ENCODE results near the gene ARAP1.

The ARAP1 gene

DNA sequence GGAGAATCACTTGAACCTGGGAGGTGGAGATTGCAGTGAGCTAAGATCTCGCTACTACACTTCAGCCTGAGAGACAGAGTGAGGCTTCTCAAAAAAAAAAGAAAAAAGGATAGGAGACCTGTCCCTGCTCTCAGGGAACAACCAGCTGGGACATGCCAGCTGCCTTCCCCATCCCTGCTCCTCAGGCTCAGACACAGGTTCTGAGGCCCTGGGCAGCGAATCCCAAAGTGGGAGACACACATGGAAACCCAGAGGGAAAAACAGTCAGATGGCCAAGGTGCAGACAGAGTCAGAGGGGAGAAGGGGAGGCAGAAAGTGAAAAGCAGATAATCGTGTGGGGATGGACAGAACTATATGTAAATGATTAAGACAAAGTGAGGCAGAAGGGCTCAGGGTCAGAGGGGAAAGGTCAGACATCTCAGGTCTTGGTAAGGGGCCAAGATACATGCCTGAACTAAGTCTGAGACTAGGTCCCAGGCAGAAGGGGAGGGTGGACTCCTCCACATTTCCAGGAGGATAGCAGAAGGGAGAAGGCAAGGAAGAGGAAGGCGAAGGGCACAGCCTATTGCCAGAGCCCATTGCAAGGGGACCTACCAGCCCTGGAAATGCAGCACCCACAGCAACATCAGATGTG, 27.4 kb upstream of the ARAP1 start:
- no peak for DNase-seq (ENCODE audit: low read depth)

GRCh38 chr11:72778535-72779494, 26.6 kb upstream of the ARAP1 start:
- DNase-seq (ENCODE audit: low read depth), result no peak

DNA sequence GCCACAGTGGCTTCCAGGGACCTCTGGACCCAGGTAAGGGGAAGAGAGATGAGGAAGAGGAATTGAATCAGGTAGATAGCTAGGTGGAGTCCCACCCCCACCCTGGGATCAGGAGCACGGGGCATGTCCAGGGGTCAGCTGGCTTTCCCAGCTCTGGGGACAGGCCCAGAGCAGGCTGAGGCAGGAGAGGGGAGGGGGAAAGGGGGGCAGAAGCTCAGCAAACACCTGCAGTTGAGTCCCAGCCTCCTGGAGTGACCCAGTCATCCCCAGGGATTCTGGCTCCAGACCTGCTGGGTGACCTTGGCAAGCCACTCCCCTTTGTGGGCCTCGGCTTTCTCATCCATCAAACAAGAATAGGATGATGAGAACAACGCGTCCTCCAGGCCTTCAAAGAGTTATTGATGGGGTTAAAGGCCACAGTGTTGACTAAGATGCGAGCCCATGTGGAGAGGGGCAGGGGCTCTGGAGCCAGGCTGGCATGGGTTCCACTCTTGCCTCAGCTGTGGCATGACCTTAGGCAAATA, 25.6 kb upstream of the ARAP1 start:
- DNase-seq (ENCODE audit: low read depth), result no peak

DNA sequence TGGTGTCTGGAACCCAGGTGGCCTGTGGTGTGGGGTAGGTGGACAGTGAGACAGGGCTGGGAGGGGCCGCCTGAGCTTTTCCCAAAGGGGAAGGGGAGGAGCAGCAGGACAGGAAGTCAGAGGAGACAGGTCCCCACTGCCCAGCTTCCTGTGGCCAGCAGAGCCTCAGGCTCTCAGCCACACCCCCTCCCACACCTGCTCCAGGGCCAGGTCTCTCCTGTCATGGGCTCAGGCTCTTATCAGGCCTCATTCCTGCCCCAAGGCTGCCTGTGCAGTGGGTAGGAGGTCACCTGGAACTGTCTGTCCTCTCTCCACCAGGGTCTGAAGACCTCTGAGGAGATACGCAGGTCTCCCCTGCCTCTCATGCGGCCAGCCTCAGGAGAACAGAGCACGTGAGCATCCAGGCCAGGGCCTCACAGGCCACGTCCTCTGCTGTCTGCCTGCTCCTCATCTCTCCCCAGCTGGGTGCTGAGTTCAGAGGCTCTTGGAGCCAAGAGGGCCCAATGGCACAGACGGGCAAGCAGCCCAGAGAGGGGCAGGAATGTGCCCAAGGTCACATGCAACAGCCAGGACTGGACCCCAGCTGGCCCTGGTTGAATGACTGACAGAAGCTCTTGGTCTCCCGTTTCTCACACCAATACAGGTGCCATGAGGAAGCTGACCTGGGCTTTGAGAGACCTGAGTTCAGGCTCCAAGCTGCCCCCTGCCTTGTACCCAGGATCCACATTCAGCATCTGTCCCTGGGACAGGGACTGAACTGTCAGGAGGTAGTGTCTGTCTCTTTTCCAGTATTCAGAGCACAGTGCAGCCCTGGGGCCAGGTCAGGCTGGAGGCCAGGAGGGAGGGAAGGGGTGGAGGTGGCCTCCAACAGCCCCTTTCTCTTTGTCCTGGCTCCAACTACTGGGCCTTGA, 24.9 kb upstream of the ARAP1 start:
- no peak for DNase-seq (ENCODE audit: low read depth)

GRCh38 chr11:72776117-72776843, 24.1 kb upstream of the ARAP1 start:
- no peak for DNase-seq (ENCODE audit: low read depth)

DNA sequence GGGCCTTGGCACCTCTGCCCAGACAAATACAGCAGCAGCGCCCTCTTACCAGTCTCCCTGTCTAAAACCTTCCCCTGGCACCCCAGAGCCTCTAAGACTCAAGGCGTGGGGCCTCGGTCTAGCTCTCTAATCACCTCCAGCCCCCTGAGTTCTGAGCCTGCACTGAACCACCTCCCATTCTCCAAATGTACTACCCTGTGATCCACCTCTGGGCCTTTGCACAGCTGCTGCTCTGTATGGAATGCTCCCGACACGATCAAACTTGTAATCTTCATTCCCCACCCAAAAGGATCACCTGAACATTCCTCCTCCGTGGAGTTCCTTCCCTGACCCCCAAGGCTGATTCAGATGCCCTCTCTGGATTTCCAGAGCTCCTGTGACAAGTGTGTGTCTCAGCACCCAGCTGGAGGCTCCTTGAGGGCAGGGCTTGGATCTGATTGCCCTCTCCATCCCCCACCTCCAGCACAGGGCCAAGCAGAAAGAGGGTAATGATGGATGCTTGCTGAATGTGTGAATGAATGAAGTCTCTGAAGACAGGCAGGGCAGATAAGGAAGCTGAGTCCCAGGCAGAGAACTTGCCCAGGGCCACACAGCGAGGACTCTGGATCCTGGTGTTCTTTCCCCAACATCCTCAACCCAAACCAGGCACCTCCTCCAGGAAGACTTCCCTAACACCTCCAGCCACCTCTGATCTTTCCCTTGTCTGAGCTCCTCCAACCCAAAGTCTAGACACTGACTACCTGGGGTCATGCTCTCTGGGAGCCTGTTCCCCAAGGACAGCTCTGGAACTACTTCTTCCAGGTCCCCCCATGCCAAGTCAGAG, 23.3 kb upstream of the ARAP1 start:
- DNase-seq (ENCODE audit: low read depth), result no peak

DNA sequence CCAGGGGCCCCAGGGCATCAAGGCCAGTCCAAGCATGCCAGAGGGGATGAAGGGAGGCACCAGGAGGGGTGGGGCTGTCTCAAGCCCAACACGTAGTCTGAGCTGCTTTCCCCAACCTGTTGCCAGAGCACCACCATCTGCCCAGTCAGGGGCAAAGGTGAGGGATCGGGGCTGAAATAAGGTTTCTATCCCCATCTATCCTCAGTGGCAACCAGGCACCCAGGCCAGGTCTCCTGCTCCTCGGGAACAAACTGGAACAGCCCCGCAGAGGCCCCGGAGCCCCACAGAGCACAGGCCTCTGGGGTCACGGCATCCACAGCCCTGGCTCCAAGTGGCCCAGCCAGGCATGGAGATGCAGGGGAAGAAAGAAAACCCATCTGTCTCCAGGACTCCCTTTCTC, 22.3 kb upstream of the ARAP1 start:
- DNase-seq (ENCODE audit: low read depth), result no peak

DNA sequence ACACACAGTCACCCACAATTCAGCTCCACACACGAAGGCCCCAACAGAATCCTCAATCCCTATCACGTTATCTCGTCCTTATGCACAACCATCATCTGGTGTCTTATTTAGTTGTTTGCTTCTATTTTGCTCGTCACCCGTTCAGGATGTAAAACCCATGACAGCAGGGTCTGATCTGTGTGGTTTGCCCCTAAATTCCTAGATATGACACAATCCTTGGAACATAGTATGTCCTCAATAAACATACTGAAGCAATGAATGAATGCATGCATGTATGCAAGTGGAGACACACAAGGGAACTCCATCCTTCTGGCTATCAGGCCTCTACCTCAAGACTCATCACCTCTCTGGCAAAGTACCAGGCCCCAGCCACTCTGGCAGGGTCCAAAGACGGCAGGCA, 21.5 kb upstream of the ARAP1 start:
- no peak for DNase-seq (ENCODE audit: low read depth)

DNA sequence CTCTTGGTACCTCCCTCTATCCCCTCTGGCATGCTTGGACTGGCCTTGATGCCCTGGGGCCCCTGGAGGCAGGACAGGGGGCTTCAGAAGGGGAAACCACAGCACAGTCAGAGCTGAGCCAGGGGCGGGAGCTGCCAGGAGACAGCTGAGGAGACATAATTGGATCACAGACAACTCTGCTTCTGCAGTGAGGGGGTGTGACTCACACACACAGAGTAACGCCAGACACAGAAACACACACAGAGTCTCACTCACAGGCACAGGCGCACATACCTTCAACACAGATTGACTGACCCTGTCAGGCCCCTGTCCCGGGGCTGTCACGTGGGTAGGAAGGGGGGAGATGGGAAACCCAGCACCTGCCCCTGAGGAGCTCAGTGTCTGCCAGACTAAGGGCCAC, 21.1 kb upstream of the ARAP1 start:
- no peak for DNase-seq (ENCODE audit: low read depth)

DNA sequence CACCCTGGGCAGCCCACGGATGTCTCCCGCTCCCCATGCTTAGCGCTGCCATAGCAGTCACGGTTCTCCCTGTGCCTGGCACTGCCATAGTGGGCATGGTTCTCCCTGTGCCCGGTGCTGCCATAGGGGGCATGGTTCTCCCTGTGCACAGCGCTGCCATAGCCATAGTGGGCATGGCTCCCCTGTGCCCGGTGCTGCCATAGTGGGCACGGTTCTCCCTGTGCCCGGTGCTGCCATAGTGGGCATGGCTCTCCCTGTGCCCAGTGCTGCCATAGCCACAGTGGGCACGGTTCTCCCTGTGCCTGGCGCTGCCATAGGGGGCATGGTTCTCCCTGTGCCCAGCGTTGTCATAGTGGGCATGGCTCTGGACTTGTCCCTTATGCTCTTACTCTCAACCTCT, 19.9 kb upstream of the ARAP1 start:
- no peak for DNase-seq (ENCODE audit: low read depth)

DNA sequence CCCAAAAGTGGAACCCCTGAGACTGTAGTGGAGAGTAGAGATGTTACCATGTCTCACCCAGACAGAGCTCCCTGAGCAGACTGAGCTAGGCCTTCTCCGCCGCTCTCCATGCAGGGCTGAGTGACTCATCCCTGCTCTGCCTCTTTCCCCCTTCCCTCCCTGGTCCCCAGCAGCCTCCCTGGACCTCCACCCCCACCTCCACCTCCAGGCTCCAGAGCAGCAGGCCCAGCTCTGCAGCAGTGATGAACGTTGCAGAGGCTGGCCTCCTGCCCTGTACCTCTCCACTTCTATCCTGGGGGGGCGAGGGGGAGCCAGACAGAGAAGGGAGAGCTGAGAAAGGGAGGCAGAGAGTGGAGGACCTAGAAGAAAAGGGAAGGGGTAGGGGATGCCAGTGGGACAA, 19.3 kb upstream of the ARAP1 start:
- DNase-seq (ENCODE audit: low read depth), result no peak

- no peak for DNase-seq (ENCODE audit: low read depth)
These were observed 18.6 kb upstream of the ARAP1 start for GRCh38 chr11:72770799-72771198.

DNA sequence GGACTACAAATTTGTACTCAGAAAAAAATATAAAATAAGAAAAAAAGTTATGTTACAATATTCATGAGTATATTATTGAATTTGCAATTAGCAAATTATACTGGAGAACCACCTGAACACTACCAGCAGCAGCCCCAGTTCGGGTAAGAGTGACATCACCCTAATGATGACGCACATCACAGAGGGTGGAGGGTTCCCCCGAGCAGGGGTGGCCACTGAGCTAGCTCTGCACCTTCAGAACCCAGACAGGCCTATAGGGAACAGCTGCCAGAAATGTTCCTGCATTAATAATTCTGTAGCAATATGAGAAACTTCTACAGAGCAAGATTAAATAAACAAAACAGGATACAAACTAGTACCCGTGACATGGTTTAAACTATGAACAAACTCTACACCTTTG, 17.5 kb upstream of the ARAP1 start:
- DNase-seq (ENCODE audit: low read depth), result no peak

DNA sequence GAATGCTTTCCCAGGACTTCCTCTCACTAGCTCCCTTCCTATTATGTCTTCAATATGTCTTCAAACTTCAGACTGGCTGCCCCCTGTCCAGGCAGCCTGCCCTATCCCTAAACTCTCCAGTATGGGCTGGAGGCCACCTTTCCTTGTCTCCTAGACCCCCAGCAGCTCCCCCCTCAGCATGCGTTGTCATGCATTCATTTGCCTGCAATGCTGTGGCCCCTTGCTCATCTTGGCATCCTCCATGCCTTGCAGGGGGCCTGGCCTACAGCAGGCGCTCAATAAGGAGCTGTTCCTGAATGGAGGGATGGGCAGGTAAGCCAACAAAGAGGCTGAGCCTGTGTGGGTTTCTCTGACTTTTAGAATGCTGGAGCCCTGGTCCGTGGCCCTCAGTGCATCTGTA, 16.4 kb upstream of the ARAP1 start:
- no peak for DNase-seq (ENCODE audit: low read depth)

GRCh38 chr11:72767203-72768062, 15.2 kb upstream of the ARAP1 start:
- DNase-seq (ENCODE audit: low read depth), result no peak

- no peak for DNase-seq (ENCODE audit: low read depth)
These were observed 14.1 kb upstream of the ARAP1 start for GRCh38 chr11:72766152-72766902.

DNA sequence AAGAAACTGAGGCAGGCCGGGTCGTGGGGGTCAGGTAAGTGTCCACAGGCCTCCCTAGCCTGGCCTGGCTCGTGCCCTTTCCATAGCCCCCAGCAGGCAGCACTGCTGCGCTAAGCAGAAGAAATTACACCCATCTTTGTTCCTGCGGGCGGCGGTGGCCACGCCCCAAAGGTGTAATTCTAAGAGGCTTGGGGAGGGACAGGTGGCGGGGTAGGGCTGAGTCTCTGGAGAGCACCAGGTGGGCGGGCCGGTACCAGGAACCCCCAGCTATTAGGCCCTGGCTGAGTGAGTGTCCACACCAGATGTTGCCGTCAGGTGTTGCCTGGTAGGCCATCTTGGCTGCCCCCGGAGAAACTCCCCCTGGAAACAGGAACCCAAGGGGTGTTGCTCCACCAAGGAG, 12.3 kb upstream of the ARAP1 start:
- no peak for DNase-seq (ENCODE audit: low read depth)

DNA sequence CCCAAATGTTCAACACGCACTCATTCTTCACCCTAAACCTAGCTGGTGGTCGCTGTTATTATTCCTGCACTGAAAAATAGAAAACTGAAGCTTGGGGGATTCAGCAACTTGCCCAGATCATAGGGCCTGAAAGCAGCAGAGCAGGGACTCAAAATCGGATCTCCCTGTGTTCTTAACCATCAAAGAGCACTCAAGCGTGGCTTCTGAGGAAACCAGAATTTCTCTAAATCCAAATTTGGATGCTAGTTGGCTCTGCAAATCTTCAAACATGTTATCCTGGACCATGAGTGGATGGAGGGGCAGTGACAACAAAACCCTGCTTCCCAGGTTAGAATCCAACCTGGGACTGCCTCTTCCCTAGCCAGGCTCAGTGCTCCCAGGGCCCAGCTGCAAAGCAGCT, 11.6 kb upstream of the ARAP1 start:
- DNase-seq (ENCODE audit: low read depth), result no peak

Data from activated gamma-delta T cell treated with anti-CD3 and anti-CD28 coated beads, Interleukin-2, amount 50 U/mL, for 16 hours (primary cell).